Heart right ventricle (tissue), 16 donors: ENCODE data around the gene DCAF8. TPM values are rescaled to one million over a fixed set of nuclear protein-coding genes. Genes with fewer than 3 reads are reported as not detected.

Source experiments
- ATAC-seq, 8 donors: fragments of 200-7000 bp; cut with Tn5 transposase; one replicate each; pipeline ENCODE4 v1.9.1; 2020; ENCODE audit warnings: mild to moderate bottlenecking in 8 of 8, moderate library complexity in 8 of 8, moderate number of reproducible peaks in 1 of 8
- DNase-seq, 2 donors: peaks; one replicate each; pipeline ENCODE4 v3.0.0-alpha.2; 2020
- H3K27ac ChIP-seq, 10 donors: fragments of 200-600 bp; sonication (generic) in 2 of 10; one replicate each; pipeline versions ENCODE4 v1.5.0 to v1.8.0; 2020 to 2022; ENCODE audit warnings: mild to moderate bottlenecking in 3 of 10
- H3K27me3 ChIP-seq, 7 donors: fragments of 200-600 bp; one replicate each; pipeline ENCODE4 v1.8.0; 2021 to 2022; ENCODE audit warnings: mild to moderate bottlenecking in 2 of 7
- H3K36me3 ChIP-seq, 9 donors: fragments of 200-600 bp; sonication (generic) in 1 of 9; one replicate each; pipeline versions ENCODE4 v1.5.0 to v1.8.0; 2020 to 2022; ENCODE audit warnings: mild to moderate bottlenecking in 2 of 9
- H3K4me1 ChIP-seq, 9 donors: fragments of 200-600 bp; sonication (generic) in 1 of 9; one replicate each; pipeline versions ENCODE4 v1.5.0 to v1.8.0; 2020 to 2022; ENCODE audit warnings: mild to moderate bottlenecking in 4 of 9
- H3K4me3 ChIP-seq, 10 donors: fragments of 200-600 bp; sonication (generic) in 2 of 10; one replicate each; pipeline versions ENCODE4 v1.5.0 to v1.8.0; 2020 to 2022; ENCODE audit warnings: mild to moderate bottlenecking in 7 of 10, moderate library complexity in 2 of 10
- H3K9me3 ChIP-seq, 11 donors: fragments of 200-600 bp in 10 of 11; sonication (generic) in 2 of 11; one replicate each; pipeline versions ENCODE4 v1.5.0 to v1.8.0; 2013 to 2022; ENCODE audit warnings: mild to moderate bottlenecking in 2 of 11, control low read depth in 1 of 11, moderate library complexity in 1 of 11
- WGBS, 2 donors: extraction: QIAGEN DNeasy Blood & Tissue Kit; methylation state at CpG; one replicate each; pipeline ENCODE4 v1.1.7; 2013; ENCODE audit warnings: inconsistent platforms in 1 of 2; 5-methylcytosine and 5-hydroxymethylcytosine counted together
- intact Hi-C, 10 donors: fragments of 100-400 bp; cut with DNase I; formaldehyde crosslinking; loops; one replicate each; pipeline versions ENCODE4 v1.11.1 to v1.14.2; 2022
- polyA plus RNA-seq, 2 donors: library from polyadenylated mRNA; stranded (reverse); fragments of 200-250 nt; gene quantifications; one replicate each; pipeline ENCODE4 v1.2.3, GENCODE V29; 2013
- total RNA-seq, 10 donors: library from RNA; stranded (reverse); fragmentation: NEBNext Ultra II Directional in 3 of 10; extraction: Animal tissue kit (Norgen Biotek cat#: 25700) in 3 of 10; gene quantifications; one replicate each; pipeline versions ENCODE4 v1.2.1 to v1.2.4, GENCODE V29; 2021 to 2023
- TF ChIP-seq, protein P1 (sequence below), 9 donors: fragments of 200-600 bp; sonication (generic) in 2 of 9; IDR thresholded peaks; one replicate each; pipeline versions ENCODE4 v1.5.0 to v1.8.0; 2021 to 2022; ENCODE audit warnings: antibody characterized with exemption in 9 of 9, mild to moderate bottlenecking in 5 of 9, moderate library complexity in 1 of 9
- donor health status: Arrhythmogenic right ventricular cardiomyopathy.
- donor health status: ischemic (EF 13 %, LVEDD 7.1; RV severe dilation, severe dysfunction).
- donor health status: healthy with polysubstance abuse.
- donor health status: DM: no; HTN: yes; CAD: no.
- donor health status: DM: no; HTN: no; CAD: no.
- donor health status: ischemic (EF 25% LVEDD 6.9; RV normal size, moderate dysfunction).
- donor health status: ischemic (EF 25% LVEDD 5.7; RV mildly dilated, moderate dysfunction).
- donor health status: healthy.
- donor health status: DM: yes; HTN: yes; CAD: no.
- donor health status: Ischemic cardiomyopathy.
- donor health status: ischemic (EF 35%, LVEDD 5.7; RV mildly dilated, moderate dysfunction).
- donor health status: nonischemic (EF 11% LVEDD 7.7; RV severe dilation, severe dysfunction).
- donor health status: DM: yes; HTN: yes; CAD: no.
- donor health status: PGD.
- donor health status: ischemic (EF 29% LVEDD 5.4; RV normal size, mild dysfunction).
- donor health status: nonischemic (EF 23%, LVEDD 6.1; RV moderate dilation, normal function).

Gene DCAF8
- total and polyA plus RNA-seq, 12 donors = 47.1 to 171 (median 151) TPM

GRCh38 chr1:160206421-160207117 is 55.8 kb downstream of the DCAF8 start:
- Histone ChIP-seq H3K36me3 (peaks cover 0 to 50% (median 5%) of the 10 kb centered on the region in 9 donors), H3K4me1 (peaks cover 46 to 66% (median 61%) of the 10 kb centered on the region in 9 donors), H3K9me3 (no peaks in the 10 kb centered on the region), H3K4me3 (peak overlapping the region in 9 of 10 donors; percentile 75 to 98 (median 90)), H3K27ac (peak overlapping the region; percentile 73 to 98 (median 96)), H3K27me3 (no peaks in the 10 kb centered on the region)
- no peak for ATAC-seq
- WGBS, 2 donors = 47 to 48% methylated on average over 9 of the region's 9 CpGs
- intact Hi-C loops = loop anchor here in 1 of 10 donors (5.0 kb wide), 2 partner anchors 56 to 104 kb away; partner anchors contain the start of gene DCAF8
- TF ChIP-seq, protein P1, sequence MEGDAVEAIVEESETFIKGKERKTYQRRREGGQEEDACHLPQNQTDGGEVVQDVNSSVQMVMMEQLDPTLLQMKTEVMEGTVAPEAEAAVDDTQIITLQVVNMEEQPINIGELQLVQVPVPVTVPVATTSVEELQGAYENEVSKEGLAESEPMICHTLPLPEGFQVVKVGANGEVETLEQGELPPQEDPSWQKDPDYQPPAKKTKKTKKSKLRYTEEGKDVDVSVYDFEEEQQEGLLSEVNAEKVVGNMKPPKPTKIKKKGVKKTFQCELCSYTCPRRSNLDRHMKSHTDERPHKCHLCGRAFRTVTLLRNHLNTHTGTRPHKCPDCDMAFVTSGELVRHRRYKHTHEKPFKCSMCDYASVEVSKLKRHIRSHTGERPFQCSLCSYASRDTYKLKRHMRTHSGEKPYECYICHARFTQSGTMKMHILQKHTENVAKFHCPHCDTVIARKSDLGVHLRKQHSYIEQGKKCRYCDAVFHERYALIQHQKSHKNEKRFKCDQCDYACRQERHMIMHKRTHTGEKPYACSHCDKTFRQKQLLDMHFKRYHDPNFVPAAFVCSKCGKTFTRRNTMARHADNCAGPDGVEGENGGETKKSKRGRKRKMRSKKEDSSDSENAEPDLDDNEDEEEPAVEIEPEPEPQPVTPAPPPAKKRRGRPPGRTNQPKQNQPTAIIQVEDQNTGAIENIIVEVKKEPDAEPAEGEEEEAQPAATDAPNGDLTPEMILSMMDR (IDR thresholded peaks at IDR 0.05) = no peak
- no peak for DNase-seq

DNA sequence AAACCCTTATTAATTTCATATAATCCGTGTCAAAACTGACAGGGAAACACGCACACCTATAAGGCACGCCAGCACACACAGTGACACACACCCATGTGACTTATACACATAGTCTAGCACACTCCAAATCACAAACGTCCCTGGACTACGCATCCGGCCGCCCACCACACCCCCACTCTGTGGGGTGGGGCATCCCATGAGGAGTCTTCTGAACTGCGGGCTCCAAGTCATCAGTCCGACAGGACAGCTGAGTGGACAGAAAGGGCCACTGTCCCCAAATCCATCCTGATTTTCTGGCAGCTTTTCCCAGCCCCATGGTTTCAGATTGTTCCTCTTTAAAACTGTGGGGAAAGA is 56.3 kb downstream of the DCAF8 start:
- H3K27me3 ChIP-seq = no peaks in the 10 kb centered on the region
- 3 to 4% methylated on average over 9 of the region's 9 CpGs for WGBS, 2 donors
- DNase-seq (peak in 1 of 2 donors; percentile 54), ATAC-seq (peak; percentile 45 to 79 (median 60))
- intact Hi-C loops = loop anchor here in 1 of 10 donors (5.0 kb wide), 2 partner anchors 56 to 104 kb away; partner anchors contain the start of gene DCAF8
- TF ChIP-seq, protein P1 (IDR thresholded peaks at IDR 0.05) = no peak
- peak overlapping the region; percentile 73 to 98 (median 96) for H3K27ac ChIP-seq
- peaks cover 46 to 65% (median 59%) of the 10 kb centered on the region in 9 donors for H3K4me1 ChIP-seq
- peaks cover 0 to 44% (median 0%) of the 10 kb centered on the region in 9 donors for H3K36me3 ChIP-seq
- H3K4me3 ChIP-seq = peak overlapping the region; percentile 75 to 98 (median 90)
- no peaks in the 10 kb centered on the region for H3K9me3 ChIP-seq

- Histone ChIP-seq H3K9me3 (no peaks in the 10 kb centered on the region), H3K4me3 (peak within 1 kb of the TSS; percentile 75 to 98 (median 90)), H3K36me3 (peaks cover 0 to 39% (median 0%) of the 10 kb centered on the region in 9 donors), H3K27ac (peak within 1 kb of the TSS; percentile 73 to 98 (median 96)), H3K4me1 (peaks cover 41 to 61% (median 54%) of the 10 kb centered on the region in 9 donors), H3K27me3 (no peaks in the 10 kb centered on the region)
- WGBS, 2 donors = 0 to 1% methylated on average over 65 to 76 of the region's 76 CpGs
- ATAC-seq (peak; percentile 74 to 91 (median 86)), DNase-seq (peak; percentile 84 to 85)
- TF ChIP-seq, protein P1 (IDR thresholded peaks at IDR 0.05) = no peak
- intact Hi-C loops = loop anchor here in 1 of 10 donors (5.0 kb wide), 2 partner anchors 57 to 103 kb away; partner anchors contain the start of gene DCAF8
These were observed 56.9 kb downstream of the DCAF8 start, which contains the start of gene PEA15 for GRCh38 chr1:160205242-160206035. PEA15 (plus strand) TSS chr1:160205384; CDS start chr1:160211545, 6,161 bp downstream.
